HEK293 (cell line): ENCODE results near the gene RAB13.
A peak's percentile ranks its signal among the peaks of the same experiment; 100 is the strongest.

ENCODE experiments used
- GLIS1 ChIP-seq: fragments of 450-650 bp; formaldehyde crosslinking; IDR thresholded peaks from 2 replicates; pipeline ENCODE4 v1.5.1; 2016; ENCODE audit warnings: missing biosample characterization, missing genetic modification characterization
- IKZF3 ChIP-seq: fragments of 450-650 bp; IDR thresholded peaks from 2 replicates; pipeline ENCODE4 v1.5.0; 2018; ENCODE audit warnings: missing biosample characterization, mild to moderate bottlenecking, missing genetic modification characterization, moderate library complexity
- KLF7 ChIP-seq: fragments of 450-650 bp; formaldehyde crosslinking; IDR thresholded peaks from 2 replicates; pipeline ENCODE4 v1.5.1; 2016; ENCODE audit warnings: missing biosample characterization, missing genetic modification characterization, borderline replicate concordance
- MYNN ChIP-seq: fragments of 450-650 bp; formaldehyde crosslinking; IDR thresholded peaks from 2 replicates; pipeline ENCODE4 v1.5.1; 2016; ENCODE audit warnings: missing biosample characterization, missing genetic modification characterization, borderline replicate concordance
- SCRT2 ChIP-seq: fragments of 450-650 bp; formaldehyde crosslinking; IDR thresholded peaks from 2 replicates; pipeline ENCODE4 v1.5.1; 2016; ENCODE audit warnings: missing biosample characterization, missing genetic modification characterization
- TSHZ1 ChIP-seq: fragments of 450-650 bp; formaldehyde crosslinking; IDR thresholded peaks from 2 replicates; pipeline ENCODE4 v1.5.1; 2016; ENCODE audit warnings: missing biosample characterization, missing genetic modification characterization, borderline replicate concordance
- ZBTB20 ChIP-seq: fragments of 450-650 bp; formaldehyde crosslinking; IDR thresholded peaks from 2 replicates; pipeline ENCODE4 v1.5.1; 2016; ENCODE audit warnings: missing biosample characterization, missing genetic modification characterization
- ZBTB44 ChIP-seq: fragments of 450-650 bp; IDR thresholded peaks from 2 replicates; pipeline ENCODE4 v1.5.1; 2018; ENCODE audit warnings: missing biosample characterization, mild to moderate bottlenecking, missing genetic modification characterization
- ZNF335 ChIP-seq: fragments of 450-650 bp; formaldehyde crosslinking; conservative IDR thresholded peaks from 2 replicates; pipeline ENCODE4 v1.5.1; 2016; ENCODE audit warnings: missing biosample characterization, missing genetic modification characterization
- ZNF341 ChIP-seq: fragments of 450-650 bp; formaldehyde crosslinking; IDR thresholded peaks from 2 replicates; pipeline ENCODE4; 2016; ENCODE audit warnings: low read depth, missing biosample characterization, missing genetic modification characterization
- ZNF350 ChIP-seq: fragments of 450-650 bp; formaldehyde crosslinking; IDR thresholded peaks from 2 replicates; pipeline ENCODE4 v1.5.0; 2017; ENCODE audit warnings: missing biosample characterization, mild to moderate bottlenecking, missing genetic modification characterization
- ZNF530 ChIP-seq: fragments of 450-650 bp; formaldehyde crosslinking; IDR thresholded peaks from 2 replicates; pipeline ENCODE4 v1.5.1; 2016; ENCODE audit warnings: low read depth, missing biosample characterization, missing genetic modification characterization
- ZNF76 ChIP-seq: fragments of 450-650 bp; formaldehyde crosslinking; IDR thresholded peaks from 2 replicates; pipeline ENCODE4; 2016; ENCODE audit warnings: low read depth, missing biosample characterization, missing genetic modification characterization, borderline replicate concordance
- ZSCAN30 ChIP-seq: fragments of 450-650 bp; IDR thresholded peaks from 2 replicates; pipeline ENCODE4 v1.5.1; 2018; ENCODE audit warnings: missing biosample characterization, mild to moderate bottlenecking, missing genetic modification characterization, moderate library complexity
- TF ChIP-seq, protein P1 (sequence below): fragments of 450-650 bp; formaldehyde crosslinking; IDR thresholded peaks from 2 replicates; pipeline ENCODE4 v1.5.1; 2016; ENCODE audit warnings: missing biosample characterization, missing genetic modification characterization
- TF ChIP-seq, protein P2 (sequence below): fragments of 450-650 bp; formaldehyde crosslinking; IDR thresholded peaks from 2 replicates; pipeline ENCODE4 v1.5.1; 2016; ENCODE audit warnings: missing biosample characterization, missing genetic modification characterization
- TF ChIP-seq, protein P3 (sequence below): fragments of 450-650 bp; formaldehyde crosslinking; IDR thresholded peaks from 2 replicates; pipeline ENCODE4 v1.5.1; 2016; ENCODE audit warnings: missing biosample characterization, missing genetic modification characterization
- TF ChIP-seq, protein P4 (sequence below): fragments of 450-650 bp; formaldehyde crosslinking; IDR thresholded peaks from 2 replicates; pipeline ENCODE4 v1.5.1; 2017; ENCODE audit warnings: missing biosample characterization, missing genetic modification characterization
- TF ChIP-seq, protein P5 (sequence below): fragments of 450-650 bp; formaldehyde crosslinking; conservative IDR thresholded peaks from 2 replicates; pipeline ENCODE4 v1.5.1; 2016; ENCODE audit warnings: low read depth, missing biosample characterization, missing genetic modification characterization

The RAB13 gene

DNA sequence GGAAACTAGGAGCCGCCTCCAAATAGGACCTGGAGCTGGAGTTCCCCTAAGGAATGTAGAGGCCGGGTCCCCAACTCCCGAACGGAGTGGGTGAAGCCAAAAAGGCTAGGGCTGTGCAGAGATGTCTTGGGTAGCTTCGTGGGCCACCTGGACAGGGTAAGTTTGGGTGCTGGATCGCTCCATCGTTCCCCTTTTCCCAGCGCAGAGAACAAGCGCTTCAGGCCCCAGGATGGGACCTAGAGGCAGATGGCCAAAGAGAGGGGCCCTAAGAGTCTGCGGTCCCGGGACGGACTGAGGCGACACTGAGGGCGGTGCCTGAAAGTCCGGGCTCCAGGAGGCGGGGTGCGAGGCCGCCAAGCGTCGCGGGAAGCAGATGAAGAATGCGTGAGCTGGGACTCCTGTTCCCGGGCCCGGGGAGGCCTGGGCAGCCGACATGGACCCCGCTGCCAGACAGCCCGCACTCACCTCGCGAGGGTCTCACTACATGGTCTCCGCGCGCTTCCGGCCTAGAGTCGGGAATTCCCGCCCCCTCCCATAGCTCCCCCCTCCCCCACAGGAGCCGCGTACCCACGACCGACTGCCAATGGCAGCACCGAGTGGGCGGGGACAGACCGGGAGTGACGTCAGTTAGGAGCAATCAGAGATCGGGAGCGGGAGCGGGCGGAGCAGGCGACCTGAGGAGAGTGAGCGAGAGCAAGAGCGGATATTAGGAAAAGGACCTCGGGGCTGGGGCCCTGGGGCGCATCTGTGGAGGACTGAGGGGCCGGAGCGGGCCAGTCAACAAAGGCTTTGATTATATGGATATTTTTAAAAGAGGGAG, 22.9 kb downstream of the RAB13 start, which contains the start of gene SLC39A1 (continued):
- TF ChIP-seq TSHZ1 (tag by site-specific recombination) (0 out of 2 replicates have a peak, but pooled peaks have one; percentile 3), ZBTB44 (tag by site-specific recombination) (no peak), ZNF530 (tag by site-specific recombination) (no peak), IKZF3 (tag by site-specific recombination) (peak; percentile 78), ZNF76 (tag by site-specific recombination) (peak; percentile 33; the same call in 1 of the 2 replicates), ZNF335 (tag by site-specific recombination) (peak; percentile 96), ZBTB20 (tag by site-specific recombination) (peak; percentile 96), GLIS1 (tag by site-specific recombination) (peak; percentile 35; the same call in 1 of the 2 replicates), ZSCAN30 (tag by site-specific recombination) (peak; percentile 53; the same call in 1 of the 2 replicates), MYNN (tag by site-specific recombination) (0 out of 2 replicates have a peak, but pooled peaks have one; percentile 29), ZNF341 (tag by site-specific recombination) (no peak; the same call in 1 of the 2 replicates), SCRT2 (tag by site-specific recombination) (no peak), KLF7 (tag by site-specific recombination) (peak; percentile 81; the same call in 1 of the 2 replicates), ZNF350 (tag by site-specific recombination) (no peak)
- TF ChIP-seq, protein P1, sequence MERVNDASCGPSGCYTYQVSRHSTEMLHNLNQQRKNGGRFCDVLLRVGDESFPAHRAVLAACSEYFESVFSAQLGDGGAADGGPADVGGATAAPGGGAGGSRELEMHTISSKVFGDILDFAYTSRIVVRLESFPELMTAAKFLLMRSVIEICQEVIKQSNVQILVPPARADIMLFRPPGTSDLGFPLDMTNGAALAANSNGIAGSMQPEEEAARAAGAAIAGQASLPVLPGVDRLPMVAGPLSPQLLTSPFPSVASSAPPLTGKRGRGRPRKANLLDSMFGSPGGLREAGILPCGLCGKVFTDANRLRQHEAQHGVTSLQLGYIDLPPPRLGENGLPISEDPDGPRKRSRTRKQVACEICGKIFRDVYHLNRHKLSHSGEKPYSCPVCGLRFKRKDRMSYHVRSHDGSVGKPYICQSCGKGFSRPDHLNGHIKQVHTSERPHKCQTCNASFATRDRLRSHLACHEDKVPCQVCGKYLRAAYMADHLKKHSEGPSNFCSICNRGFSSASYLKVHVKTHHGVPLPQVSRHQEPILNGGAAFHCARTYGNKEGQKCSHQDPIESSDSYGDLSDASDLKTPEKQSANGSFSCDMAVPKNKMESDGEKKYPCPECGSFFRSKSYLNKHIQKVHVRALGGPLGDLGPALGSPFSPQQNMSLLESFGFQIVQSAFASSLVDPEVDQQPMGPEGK = peak; percentile 87
- TF ChIP-seq, protein P2, sequence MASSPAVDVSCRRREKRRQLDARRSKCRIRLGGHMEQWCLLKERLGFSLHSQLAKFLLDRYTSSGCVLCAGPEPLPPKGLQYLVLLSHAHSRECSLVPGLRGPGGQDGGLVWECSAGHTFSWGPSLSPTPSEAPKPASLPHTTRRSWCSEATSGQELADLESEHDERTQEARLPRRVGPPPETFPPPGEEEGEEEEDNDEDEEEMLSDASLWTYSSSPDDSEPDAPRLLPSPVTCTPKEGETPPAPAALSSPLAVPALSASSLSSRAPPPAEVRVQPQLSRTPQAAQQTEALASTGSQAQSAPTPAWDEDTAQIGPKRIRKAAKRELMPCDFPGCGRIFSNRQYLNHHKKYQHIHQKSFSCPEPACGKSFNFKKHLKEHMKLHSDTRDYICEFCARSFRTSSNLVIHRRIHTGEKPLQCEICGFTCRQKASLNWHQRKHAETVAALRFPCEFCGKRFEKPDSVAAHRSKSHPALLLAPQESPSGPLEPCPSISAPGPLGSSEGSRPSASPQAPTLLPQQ = peak; percentile 30; the same call in 1 of the 2 replicates
- TF ChIP-seq, protein P3, sequence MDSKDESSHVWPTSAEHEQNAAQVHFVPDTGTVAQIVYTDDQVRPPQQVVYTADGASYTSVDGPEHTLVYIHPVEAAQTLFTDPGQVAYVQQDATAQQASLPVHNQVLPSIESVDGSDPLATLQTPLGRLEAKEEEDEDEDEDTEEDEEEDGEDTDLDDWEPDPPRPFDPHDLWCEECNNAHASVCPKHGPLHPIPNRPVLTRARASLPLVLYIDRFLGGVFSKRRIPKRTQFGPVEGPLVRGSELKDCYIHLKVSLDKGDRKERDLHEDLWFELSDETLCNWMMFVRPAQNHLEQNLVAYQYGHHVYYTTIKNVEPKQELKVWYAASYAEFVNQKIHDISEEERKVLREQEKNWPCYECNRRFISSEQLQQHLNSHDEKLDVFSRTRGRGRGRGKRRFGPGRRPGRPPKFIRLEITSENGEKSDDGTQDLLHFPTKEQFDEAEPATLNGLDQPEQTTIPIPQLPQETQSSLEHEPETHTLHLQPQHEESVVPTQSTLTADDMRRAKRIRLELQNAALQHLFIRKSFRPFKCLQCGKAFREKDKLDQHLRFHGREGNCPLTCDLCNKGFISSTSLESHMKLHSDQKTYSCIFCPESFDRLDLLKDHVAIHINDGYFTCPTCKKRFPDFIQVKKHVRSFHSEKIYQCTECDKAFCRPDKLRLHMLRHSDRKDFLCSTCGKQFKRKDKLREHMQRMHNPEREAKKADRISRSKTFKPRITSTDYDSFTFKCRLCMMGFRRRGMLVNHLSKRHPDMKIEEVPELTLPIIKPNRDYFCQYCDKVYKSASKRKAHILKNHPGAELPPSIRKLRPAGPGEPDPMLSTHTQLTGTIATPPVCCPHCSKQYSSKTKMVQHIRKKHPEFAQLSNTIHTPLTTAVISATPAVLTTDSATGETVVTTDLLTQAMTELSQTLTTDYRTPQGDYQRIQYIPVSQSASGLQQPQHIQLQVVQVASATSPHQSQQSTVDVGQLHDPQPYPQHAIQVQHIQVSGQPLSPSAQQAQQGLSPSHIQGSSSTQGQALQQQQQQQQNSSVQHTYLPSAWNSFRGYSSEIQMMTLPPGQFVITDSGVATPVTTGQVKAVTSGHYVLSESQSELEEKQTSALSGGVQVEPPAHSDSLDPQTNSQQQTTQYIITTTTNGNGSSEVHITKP (tag by site-specific recombination) = peak; percentile 27
- TF ChIP-seq, protein P4, sequence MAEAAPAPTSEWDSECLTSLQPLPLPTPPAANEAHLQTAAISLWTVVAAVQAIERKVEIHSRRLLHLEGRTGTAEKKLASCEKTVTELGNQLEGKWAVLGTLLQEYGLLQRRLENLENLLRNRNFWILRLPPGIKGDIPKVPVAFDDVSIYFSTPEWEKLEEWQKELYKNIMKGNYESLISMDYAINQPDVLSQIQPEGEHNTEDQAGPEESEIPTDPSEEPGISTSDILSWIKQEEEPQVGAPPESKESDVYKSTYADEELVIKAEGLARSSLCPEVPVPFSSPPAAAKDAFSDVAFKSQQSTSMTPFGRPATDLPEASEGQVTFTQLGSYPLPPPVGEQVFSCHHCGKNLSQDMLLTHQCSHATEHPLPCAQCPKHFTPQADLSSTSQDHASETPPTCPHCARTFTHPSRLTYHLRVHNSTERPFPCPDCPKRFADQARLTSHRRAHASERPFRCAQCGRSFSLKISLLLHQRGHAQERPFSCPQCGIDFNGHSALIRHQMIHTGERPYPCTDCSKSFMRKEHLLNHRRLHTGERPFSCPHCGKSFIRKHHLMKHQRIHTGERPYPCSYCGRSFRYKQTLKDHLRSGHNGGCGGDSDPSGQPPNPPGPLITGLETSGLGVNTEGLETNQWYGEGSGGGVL = peak; percentile 89
- TF ChIP-seq, protein P5, sequence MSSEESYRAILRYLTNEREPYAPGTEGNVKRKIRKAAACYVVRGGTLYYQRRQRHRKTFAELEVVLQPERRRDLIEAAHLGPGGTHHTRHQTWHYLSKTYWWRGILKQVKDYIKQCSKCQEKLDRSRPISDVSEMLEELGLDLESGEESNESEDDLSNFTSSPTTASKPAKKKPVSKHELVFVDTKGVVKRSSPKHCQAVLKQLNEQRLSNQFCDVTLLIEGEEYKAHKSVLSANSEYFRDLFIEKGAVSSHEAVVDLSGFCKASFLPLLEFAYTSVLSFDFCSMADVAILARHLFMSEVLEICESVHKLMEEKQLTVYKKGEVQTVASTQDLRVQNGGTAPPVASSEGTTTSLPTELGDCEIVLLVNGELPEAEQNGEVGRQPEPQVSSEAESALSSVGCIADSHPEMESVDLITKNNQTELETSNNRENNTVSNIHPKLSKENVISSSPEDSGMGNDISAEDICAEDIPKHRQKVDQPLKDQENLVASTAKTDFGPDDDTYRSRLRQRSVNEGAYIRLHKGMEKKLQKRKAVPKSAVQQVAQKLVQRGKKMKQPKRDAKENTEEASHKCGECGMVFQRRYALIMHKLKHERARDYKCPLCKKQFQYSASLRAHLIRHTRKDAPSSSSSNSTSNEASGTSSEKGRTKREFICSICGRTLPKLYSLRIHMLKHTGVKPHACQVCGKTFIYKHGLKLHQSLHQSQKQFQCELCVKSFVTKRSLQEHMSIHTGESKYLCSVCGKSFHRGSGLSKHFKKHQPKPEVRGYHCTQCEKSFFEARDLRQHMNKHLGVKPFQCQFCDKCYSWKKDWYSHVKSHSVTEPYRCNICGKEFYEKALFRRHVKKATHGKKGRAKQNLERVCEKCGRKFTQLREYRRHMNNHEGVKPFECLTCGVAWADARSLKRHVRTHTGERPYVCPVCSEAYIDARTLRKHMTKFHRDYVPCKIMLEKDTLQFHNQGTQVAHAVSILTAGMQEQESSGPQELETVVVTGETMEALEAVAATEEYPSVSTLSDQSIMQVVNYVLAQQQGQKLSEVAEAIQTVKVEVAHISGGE = peak; percentile 76
